GM18907 (cell line): ENCODE measurements around the gene SIVA1.

ENCODE experiments used
- ATAC-seq: cut with Tn5 transposase; IDR thresholded peaks from one replicate; pipeline ENCODE4 v1.9.1; 2021; ENCODE audit warnings: mild to moderate bottlenecking, moderate library complexity; ENCODE audit not compliant: unreplicated experiment

SIVA1 gene, protein sequence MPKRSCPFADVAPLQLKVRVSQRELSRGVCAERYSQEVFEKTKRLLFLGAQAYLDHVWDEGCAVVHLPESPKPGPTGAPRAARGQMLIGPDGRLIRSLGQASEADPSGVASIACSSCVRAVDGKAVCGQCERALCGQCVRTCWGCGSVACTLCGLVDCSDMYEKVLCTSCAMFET

DNA sequence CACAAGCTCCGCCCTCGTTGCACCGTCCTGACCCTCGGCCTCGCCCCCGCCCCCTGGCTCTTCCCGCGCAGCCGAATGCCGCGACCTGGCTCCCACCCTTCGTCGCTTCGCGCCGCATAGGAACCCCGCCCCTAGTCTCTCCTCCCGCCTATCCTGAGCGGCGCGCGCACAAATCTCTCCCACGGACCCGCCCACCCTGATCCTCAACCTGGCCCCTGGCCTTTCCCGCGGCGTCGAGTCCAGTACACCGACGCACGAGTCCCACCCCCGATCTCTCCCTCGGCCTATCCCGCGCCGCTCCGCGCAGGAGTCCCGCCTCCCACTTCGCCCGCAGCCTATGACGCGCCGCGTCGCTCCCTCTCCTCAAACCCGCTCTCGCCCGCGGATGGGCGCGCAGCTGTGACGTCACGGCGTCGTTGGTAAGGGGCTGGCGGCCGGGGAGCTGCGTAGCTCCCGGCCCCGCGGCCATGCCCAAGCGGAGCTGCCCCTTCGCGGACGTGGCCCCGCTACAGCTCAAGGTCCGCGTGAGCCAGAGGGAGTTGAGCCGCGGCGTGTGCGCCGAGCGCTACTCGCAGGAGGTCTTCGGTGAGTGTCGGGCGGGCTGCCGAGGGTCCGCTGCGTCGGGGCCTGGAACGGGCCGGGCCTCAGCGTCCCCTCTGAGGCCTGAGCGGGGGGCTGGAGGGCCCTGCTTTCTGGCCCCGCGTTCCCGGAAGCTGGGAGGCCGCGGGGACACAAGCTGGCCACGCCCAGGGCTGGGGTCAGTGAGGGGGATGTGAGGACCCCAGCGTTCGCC, at the start of gene SIVA1:
TSS of gene SIVA1 (plus strand) at position 413 of the 793 bp plus-strand sequence. CDS start at position 468, 55 bp downstream.
- peak; percentile 91 for ATAC-seq

DNA sequence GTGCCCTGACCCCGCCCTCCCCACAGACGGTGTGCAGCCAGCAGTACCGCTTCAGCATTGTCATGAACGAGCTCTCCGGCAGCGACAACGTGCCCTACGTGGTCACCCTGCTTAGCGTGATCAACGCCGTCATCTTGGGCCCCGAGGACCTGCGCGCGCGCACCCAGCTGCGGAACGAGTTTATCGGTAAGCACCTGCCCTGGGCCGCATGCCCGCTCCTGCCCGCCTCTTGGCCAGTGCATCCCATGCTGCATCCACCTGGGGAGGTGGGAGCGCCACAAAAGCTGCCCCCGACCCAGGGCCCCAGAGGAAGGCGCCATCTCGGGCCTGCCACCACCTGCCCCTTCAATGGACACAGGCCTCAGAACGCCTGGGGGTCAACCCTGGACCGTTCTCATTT, 49.7 kb upstream of the SIVA1 start:
- ATAC-seq, result no peak

DNA sequence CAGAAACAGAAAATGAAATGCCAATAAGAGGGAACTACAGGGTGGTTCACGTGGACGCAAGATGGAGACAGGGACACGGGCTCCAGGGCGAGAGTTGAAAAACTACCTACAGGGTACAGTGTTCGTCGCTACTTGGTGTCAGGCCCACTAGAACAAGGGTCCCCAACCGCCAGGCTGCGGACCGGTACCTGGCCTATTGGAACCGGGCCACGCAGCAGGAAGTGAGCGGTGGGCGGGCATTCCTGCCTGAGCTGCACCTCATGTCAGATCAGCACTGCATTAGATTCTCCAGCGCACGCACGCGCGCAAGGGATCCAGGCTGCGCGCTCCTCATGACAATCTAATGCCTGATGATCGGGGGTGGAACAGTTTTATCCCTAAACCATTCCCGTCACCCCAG, 48.7 kb upstream of the SIVA1 start:
- ATAC-seq, result no peak

DNA sequence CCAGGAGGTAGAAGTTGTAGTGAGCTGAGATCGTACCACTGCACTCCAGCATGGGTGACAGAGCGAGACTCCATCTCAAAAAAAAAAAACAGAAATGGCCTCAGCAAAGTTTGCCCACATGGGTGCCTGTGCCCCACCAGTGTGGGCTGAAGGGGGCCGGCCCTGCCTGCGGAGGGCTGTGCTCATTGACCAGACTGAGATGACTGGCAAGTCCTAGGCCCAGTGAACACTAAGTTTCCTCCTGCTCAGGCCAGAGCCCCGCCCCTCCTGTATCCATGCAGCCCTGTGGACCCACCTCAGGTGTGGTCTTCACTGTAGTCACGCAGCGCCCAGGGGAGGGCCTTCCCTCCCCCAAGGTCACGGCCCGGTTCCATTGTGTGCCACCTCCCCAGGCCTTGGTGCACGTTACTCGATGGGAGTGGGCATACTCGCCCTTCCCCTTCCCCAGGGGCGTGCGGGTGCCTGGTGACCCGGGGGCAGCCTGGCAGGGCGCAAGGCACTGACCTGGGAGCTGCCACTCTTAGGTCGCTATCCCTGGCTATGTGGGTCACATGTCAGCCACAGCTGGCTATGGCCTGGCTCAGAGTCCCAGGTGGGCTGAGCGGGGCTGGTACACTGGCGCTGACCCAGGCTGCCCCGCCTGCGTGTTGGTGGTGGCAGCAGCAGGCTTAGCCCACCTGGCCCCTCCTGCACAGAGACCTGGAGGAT, 47.5 kb upstream of the SIVA1 start:
- ATAC-seq, result no peak

DNA sequence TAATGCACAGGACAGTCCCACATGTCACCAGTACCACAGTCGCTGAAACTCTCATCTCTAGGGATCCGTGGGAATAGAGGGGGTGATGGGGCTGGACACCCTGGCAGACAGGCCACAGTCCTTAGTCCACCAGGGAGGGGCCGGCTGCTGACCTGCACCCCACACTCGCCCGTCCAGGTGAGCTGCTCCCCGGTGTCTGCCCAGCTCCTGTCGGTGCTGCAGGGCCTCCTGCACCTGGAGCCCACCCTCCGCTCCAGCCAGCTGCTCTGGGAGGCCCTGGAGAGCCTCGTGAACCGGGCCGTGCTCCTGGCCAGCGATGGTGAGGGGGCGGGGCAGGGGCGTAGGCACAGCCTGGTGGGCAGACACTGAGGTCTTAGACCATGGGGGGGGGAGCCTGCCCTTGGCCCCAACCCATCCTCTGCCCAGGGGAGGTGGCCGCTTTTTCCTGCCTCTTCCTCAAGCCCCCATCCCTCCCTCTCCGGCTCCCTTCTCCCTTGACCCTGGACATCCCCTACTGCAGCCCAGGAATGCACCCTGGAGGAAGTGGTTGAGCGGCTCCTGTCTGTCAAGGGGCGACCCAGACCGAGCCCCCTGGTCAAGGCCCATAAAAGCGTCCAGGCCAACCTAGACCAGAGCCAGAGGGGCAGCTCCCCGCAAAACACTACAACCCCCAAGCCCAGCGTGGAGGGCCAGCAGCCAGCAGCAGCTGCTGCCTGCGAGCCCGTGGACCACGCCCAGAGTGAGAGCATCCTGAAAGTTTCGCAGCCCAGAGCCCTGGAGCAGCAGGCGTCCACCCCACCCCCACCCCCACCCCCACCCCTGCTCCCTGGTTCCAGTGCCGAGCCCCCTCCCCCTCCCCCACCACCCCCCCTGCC, 46.0 kb upstream of the SIVA1 start:
- no peak for ATAC-seq

DNA sequence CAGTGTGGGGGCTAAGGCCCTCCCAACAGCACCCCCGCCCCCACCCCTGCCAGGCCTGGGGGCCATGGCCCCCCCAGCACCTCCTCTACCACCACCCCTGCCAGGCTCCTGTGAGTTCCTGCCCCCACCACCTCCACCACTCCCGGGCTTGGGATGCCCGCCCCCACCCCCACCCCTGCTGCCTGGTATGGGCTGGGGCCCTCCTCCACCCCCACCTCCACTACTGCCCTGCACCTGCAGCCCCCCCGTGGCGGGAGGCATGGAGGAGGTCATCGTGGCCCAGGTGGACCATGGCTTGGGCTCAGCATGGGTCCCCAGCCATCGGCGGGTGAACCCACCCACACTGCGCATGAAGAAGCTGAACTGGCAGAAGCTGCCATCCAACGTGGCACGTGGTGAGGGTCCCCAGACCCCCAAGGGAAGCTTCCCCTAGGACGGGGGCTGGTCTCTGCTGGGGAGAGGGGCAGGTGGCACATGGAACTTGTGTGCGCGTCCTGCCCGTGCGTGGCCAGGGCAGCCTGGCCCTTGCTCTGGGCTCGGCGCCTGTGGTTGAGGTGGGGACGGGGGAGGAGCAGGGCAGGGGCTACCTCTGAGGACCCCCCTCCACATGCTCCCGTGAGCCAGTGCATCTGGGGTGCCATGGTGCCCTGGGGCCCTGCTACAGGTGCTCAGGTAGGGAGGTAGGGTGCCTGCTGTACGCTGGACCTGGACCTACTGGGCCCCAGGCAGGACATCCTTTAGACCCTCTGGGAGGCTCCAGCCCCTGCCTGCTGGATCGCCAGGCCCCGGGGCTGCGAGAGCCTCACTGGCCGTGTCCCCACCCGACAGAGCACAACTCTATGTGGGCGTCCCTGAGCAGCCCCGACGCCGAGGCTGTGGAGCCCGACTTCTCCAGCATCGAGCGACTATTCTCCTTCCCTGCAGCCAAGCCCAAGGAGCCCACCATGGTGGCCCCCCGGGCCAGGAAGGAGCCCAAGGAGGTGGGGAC, 45.0 kb upstream of the SIVA1 start:
- ATAC-seq, result no peak

DNA sequence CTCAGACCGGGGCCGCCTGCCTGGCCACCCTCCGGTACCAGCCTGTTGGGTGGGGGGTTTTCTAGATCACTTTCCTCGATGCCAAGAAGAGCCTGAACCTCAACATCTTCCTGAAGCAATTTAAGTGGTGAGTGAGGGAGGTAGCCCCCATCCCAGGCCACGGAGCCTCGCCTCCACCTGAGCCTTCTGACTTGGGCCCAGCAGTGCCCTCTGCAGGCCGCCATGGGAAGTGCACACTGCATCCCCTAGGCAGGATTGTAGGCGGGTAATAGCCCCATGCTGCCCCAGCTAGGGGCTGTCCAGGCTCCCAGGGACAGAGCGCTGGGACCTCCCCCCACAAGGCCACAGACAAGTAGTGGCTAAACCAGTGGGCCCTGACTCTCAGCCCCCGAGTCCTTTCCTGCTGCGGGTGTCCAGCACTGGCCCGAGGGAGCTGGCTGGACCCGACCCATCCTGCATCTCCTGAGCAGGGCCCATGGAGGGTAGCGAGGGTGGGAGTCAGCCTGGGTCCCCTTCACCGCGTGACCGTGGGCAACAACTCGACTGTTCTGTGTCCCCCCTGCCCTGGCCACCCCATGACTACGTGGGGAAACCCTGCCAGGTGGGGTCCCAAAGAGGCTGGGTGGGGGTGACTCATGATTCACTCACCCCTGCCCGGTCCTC, 44.2 kb upstream of the SIVA1 start:
- no peak for ATAC-seq

DNA sequence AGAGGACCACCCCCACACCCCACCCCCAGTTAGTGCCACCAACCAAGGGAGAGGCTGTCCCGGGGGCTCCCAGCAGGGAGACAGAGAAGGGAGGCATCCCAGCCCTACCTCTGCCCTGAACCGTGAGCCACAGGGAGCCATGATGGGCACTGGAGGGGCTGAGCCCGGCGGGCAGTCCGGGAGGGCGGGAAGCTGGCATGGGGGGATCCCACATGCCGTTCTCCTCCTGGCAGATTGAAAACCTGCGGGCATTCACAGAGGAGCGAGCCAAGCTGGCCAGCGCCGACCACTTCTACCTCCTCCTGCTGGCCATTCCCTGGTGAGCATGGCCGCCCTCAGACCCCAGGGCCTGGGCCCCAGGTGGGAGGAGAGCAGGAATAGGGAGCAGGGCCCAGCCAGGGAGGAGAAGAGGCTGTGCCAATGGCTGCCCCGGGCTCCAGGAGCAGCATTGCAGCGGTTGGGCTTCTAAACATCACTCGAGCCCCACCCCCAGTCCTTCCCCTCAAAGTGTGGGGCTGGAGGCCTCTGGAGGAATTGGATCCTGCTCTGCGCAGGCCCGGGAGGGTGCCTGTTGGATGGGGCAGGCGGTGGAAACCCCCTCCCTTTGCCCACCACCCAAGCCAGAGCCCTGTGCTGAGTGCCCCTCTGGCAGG, 43.4 kb upstream of the SIVA1 start:
- no peak for ATAC-seq

DNA sequence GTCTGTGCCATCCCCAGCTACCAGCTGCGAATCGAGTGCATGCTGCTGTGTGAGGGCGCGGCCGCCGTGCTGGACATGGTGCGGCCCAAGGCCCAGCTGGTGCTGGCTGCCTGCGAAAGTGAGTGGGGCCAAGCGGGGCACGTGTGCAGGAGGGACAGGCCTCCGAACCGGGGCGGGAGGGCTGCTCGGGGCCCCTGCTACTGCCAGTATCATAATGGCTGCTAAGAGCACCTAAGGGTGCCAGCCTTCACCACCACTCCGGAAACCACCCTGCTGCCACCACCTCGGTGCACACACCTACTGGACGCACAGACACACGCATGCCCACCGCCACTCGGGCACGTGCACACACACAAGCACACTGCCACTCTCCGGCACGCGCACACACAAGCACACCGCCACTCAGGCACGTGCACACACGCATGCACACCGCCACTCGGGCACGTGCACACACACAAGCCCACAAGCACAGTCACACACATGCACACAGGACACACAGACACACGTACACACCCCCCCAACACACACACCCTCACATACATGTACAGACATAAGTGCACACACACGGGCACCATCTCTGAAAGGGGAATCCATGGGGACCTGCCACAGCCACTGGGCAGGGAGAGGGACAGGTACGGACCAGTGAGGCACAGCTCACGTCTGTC, 42.7 kb upstream of the SIVA1 start:
- ATAC-seq, result no peak

DNA sequence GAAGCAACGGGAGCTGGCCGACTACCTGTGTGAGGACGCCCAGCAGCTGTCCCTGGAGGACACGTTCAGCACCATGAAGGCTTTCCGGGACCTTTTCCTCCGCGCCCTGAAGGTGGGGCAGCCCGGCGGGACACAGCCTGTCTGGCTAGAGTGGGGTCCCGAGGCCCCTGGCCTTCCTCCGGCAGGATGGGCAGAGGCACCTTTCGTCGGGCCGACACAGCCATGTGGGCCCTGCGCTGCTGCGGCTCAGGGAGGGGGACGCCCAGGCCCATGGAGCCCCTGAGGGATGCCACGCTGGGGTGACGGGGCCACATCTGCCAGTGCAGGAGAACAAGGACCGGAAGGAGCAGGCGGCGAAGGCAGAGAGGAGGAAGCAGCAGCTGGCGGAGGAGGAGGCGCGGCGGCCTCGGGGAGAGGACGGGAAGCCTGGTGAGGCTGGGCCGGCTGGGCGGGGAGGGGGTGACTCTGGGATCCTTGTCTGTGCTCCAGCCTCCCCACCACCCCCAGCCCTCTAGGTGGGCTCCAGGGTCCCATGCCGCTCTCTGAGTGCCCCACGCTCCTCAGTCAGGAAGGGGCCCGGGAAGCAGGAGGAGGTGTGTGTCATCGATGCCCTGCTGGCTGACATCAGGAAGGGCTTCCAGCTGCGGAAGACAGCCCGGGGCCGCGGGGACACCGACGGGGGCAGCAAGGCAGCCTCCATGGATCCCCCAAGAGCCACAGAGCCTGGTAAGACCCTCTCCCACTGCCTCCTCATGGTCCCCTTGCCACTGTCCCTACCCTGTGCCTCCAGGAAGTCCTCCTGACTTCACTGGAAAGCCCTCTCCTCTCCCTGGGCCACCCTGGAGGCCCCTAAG, 39.8 kb upstream of the SIVA1 start:
- no peak for ATAC-seq

DNA sequence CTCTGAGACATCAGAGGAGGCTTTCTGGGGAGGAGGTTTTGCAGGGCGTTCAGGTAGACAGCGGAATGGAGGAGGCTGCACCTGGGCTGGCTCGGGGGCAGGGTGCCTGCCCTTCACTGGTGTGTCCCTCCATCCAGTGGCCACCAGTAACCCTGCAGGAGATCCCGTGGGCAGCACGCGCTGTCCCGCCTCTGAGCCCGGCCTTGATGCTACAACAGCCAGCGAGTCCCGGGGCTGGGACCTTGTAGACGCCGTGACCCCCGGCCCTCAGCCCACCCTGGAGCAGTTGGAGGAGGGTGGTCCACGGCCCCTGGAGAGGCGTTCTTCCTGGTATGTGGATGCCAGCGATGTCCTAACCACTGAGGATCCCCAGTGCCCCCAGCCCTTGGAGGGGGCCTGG, 38.9 kb upstream of the SIVA1 start:
- no peak for ATAC-seq

DNA sequence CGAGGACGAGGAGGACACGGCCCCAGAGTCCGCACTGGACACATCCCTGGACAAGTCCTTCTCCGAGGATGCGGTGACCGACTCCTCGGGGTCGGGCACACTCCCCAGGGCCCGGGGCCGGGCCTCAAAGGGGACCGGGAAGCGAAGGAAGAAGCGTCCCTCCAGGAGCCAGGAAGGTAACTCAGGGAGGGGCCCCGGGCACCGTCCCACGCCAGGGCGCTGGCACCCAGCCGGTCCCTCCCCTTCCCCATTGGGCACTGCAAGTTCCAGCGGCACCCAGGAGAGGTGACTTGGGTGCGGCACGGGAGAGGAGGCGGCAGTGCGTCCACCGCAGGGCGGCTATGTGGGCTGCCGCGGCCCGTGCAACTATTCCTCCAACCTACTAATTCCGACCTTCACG, 38.3 kb upstream of the SIVA1 start:
- no peak for ATAC-seq

DNA sequence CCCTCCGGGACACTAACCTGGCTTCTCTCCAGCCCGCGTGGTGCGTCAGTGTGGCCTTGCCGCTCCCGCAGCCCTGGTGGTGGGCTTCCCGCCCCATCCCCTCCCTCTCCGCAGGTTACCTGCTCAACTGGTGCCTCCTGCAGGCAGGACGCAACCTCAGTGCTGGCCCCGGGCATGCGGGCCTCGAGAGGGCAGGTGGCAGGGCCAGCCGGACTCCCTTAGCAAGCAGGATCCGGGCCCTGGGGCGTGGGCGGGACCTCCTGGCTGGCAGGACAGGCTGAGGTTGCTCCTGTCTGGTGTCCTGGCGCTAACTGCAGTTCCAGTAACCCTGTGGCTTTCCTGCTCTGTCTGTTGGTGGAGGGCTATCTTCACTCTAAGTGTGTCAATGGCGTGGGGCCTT, 37.5 kb upstream of the SIVA1 start:
- ATAC-seq, result no peak

DNA sequence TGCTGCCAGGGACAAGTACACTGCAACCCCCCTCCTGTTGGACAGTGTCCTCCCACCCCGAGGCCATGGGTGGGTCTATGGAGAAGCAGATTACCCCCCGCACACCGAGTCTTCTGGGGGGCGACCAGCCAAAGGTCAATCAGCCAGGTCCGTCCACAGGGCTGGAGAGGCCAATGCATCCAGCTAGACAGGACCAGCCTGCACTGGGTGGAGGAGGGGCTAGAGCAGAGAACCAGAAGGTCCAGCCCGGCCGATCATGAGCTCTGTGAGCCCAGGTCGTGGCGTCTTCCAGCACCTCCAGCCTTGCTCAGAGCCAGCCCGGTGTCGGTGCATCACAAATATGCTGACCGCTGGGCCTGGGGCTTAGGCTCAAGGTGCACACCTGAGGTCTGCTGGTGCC, 37.1 kb upstream of the SIVA1 start:
- no peak for ATAC-seq

DNA sequence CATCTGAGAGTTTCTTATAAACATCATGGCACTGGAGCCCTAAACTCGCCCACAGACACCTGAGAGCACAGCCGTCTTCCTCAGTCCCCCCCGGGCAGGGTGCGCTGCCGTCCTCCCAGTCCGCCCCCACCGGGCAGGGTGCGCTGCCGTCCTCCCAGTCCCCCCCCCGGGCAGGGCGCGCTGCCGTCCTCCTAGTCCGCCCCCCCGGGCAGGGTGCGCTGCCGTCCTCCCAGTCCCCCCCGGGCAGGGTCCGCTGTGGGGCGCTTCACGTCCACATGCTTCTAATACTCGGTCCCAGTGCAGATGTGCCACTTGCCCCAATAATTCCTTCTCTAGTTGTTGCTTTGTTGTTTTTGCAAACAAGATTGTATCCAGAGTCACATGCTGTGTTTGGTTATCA, 35.8 kb upstream of the SIVA1 start:
- no peak for ATAC-seq

DNA sequence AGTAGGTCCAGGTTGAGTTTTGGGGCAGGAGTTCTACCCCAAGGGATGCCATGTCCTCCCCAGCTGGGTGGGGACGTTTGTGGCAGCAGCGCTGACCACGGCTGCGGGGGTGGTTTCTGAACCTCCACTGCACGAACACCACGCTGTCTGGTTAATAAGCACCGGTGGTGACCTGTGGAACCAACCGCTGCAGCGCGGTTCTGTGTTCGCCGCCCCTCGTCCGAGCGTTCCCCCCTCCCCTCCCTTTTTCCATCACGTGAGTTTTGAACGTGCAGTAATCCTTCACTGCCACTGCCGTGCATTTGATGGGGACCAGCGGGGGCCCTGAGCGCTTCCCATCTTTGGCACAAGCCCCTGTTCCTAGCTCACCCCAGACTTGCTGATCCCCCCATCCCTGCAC, 35.3 kb upstream of the SIVA1 start:
- no peak for ATAC-seq

DNA sequence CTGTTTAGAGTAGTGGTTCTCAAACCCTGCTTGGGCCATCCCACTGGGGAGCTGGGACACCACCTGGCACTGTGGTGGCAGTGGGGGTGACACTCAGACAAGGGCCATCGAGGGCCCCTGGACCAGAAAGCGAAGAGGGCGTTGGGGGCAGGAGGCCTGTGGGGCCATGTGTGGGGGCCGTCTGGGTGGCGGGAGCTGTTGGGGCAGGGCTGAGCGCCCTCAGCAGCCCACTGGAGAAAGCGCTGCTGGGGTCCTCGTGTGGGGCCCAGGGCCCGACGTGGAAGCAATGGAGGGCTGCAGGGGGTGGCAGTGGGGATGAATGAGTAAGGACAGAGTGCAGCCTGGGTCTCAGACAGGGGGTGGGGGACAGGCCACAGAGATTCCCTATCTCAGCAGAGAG, 34.8 kb upstream of the SIVA1 start:
- ATAC-seq, result no peak
